Effector CD8-positive, alpha-beta T cell (primary cell): ENCODE measurements around the gene PROC.
"Not testable (repeated sequence)": the region's sequence is repeated elsewhere in the genome, so short reads cannot be mapped to it uniquely, and the experiment has no call there.

Experiments
- DNase-seq: peaks from one replicate; lab custom pipeline; 2025; lab: John Stamatoyannopoulos, UW

PROC gene

GRCh38 chr2:127427376-127428056 is 9.3 kb downstream of the PROC start:
- DNase-seq: no peak

GRCh38 chr2:127428057-127428814 is 10.0 kb downstream of the PROC start:
- DNase-seq: no peak

GRCh38 chr2:127428815-127429109 is 10.5 kb downstream of the PROC start:
- no peak for DNase-seq

- no peak for DNase-seq
These were observed 11.1 kb downstream of the PROC start for GRCh38 chr2:127429291-127429690.

- DNase-seq: no peak
These were observed 11.7 kb downstream of the PROC start for GRCh38 chr2:127429844-127430425.

GRCh38 chr2:127431408-127432023 is 13.3 kb downstream of the PROC start:
- DNase-seq: no peak

- no peak for DNase-seq
These were observed 16.3 kb downstream of the PROC start for GRCh38 chr2:127434515-127434914.

- no peak for DNase-seq
These were observed 18.8 kb downstream of the PROC start for GRCh38 chr2:127437056-127437455.

GRCh38 chr2:127437781-127438726 is 19.8 kb downstream of the PROC start:
- DNase-seq: no peak

GRCh38 chr2:127439343-127439742 is 21.1 kb downstream of the PROC start:
- DNase-seq: no peak

- DNase-seq: no peak
These were observed 30.3 kb downstream of the PROC start for GRCh38 chr2:127448526-127448925.

- DNase-seq: no peak
These were observed 31.2 kb downstream of the PROC start for GRCh38 chr2:127449414-127449813.

GRCh38 chr2:127449898-127450297 is 31.7 kb downstream of the PROC start:
- no peak for DNase-seq

- no peak for DNase-seq
These were observed 33.8 kb downstream of the PROC start for GRCh38 chr2:127451981-127452380.

- not testable (repeated sequence) for DNase-seq
These were observed 34.2 kb downstream of the PROC start for GRCh38 chr2:127452423-127452822.

GRCh38 chr2:127453013-127453391 is 34.8 kb downstream of the PROC start:
- no peak for DNase-seq

GRCh38 chr2:127453392-127454171 is 35.4 kb downstream of the PROC start:
- DNase-seq: no peak

- DNase-seq: no peak
These were observed 36.7 kb downstream of the PROC start for GRCh38 chr2:127454595-127455565.

- no peak for DNase-seq
These were observed 37.6 kb downstream of the PROC start for GRCh38 chr2:127455566-127456493.
